DOHH2 (cell line): Measurements from ENCODE around the gene C1QA.

ENCODE experiments used
- H3F3A ChIP-seq: fragments of 200-600 bp; sonication (generic), shearing (Covaris generic); 2 replicates; pipeline ENCODE4 v1.6.0; 2016; ENCODE audit warnings: antibody characterized with exemption, mild to moderate bottlenecking; ENCODE audit not compliant: control insufficient read depth, insufficient read depth
- H3K27ac ChIP-seq: fragments of 200-600 bp; sonication (generic); 2 replicates; pipeline ENCODE4 v1.5.1; 2014; ENCODE audit warnings: low read depth, mild to moderate bottlenecking, low read length, moderate library complexity
- H3K27me3 ChIP-seq: fragments of 200-600 bp; sonication (generic); 2 replicates; pipeline ENCODE4 v1.6.1; 2014; ENCODE audit warnings: mild to moderate bottlenecking, low read length, mixed read lengths; ENCODE audit not compliant: control insufficient read depth
- H3K36me3 ChIP-seq: fragments of 200-600 bp; sonication (generic); 2 replicates; pipeline ENCODE4 v1.6.1; 2014; ENCODE audit warnings: mild to moderate bottlenecking, low read length, moderate library complexity, mixed read lengths; ENCODE audit not compliant: control insufficient read depth
- H3K4me1 ChIP-seq: fragments of 200-600 bp; sonication (generic); 2 replicates; pipeline ENCODE4 v1.6.1; 2014; ENCODE audit warnings: mild to moderate bottlenecking, low read length, mixed read lengths; ENCODE audit not compliant: control insufficient read depth
- H3K4me2 ChIP-seq: fragments of 200-600 bp; sonication (generic); 2 replicates; pipeline ENCODE4 v1.6.0; 2014; ENCODE audit warnings: mild to moderate bottlenecking, low read length, moderate library complexity
- H3K4me3 ChIP-seq: fragments of 200-600 bp; sonication (generic); 2 replicates; pipeline ENCODE4 v1.5.1; 2014; ENCODE audit warnings: mild to moderate bottlenecking, low read length, mixed read lengths
- H3K79me2 ChIP-seq: fragments of 200-600 bp; sonication (generic); 2 replicates; pipeline ENCODE4 v1.6.1; 2014; ENCODE audit warnings: mild to moderate bottlenecking, low read length, mixed read lengths; ENCODE audit not compliant: control insufficient read depth
- H3K9me2 ChIP-seq: fragments of 200-600 bp; sonication (generic); replicated peaks from 2 replicates; pipeline ENCODE4 v1.6.1; 2014; ENCODE audit warnings: mild to moderate bottlenecking, low read length, mixed read lengths; ENCODE audit not compliant: control insufficient read depth
- H3K9me3 ChIP-seq: fragments of 200-600 bp; sonication (generic); 2 replicates; pipeline ENCODE4 v1.6.1; 2014; ENCODE audit warnings: antibody characterized with exemption, low read length, mixed read lengths; ENCODE audit not compliant: control insufficient read depth, insufficient read depth
- H4K20me1 ChIP-seq: fragments of 200-600 bp; sonication (generic); 2 replicates; pipeline ENCODE4 v1.6.0; 2014; ENCODE audit warnings: low read depth, mild to moderate bottlenecking, antibody characterized with exemption, low read length, moderate library complexity; ENCODE audit not compliant: control insufficient read depth, insufficient read depth
- EZH2phosphoT487 ChIP-seq: fragments of 200-600 bp; sonication (generic); IDR thresholded peaks from 2 replicates; pipeline ENCODE4 v1.6.1; 2017; ENCODE audit warnings: borderline replicate concordance, mild to moderate bottlenecking, antibody characterized with exemption, low read length, moderate library complexity, mixed read lengths
- TF ChIP-seq, protein P1 (sequence below): fragments of 200-600 bp; sonication (generic); IDR thresholded peaks from one replicate; pipeline ENCODE4 v1.5.1; 2014; ENCODE audit warnings: antibody characterized with exemption, mild to moderate bottlenecking, low read depth, low read length; ENCODE audit not compliant: poor library complexity, severe bottlenecking

C1QA gene

DNA sequence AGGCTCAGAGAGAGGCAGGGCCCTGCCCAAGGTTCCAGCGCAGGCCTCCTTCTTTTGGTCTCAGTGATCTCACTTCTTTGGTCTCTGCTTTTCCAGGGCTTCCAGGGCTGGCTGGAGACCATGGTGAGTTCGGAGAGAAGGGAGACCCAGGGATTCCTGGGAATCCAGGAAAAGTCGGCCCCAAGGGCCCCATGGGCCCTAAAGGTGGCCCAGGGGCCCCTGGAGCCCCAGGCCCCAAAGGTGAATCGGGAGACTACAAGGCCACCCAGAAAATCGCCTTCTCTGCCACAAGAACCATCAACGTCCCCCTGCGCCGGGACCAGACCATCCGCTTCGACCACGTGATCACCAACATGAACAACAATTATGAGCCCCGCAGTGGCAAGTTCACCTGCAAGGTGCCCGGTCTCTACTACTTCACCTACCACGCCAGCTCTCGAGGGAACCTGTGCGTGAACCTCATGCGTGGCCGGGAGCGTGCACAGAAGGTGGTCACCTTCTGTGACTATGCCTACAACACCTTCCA is 24.4 kb downstream of the C1QA start:
- H3K36me3 ChIP-seq: no peaks in the 10 kb centered on the region
- no peaks in the 10 kb centered on the region for H3K4me1 ChIP-seq
- no peak overlapping the region for H3K4me3 ChIP-seq
- H3K27ac ChIP-seq: no peak overlapping the region
- H3F3A ChIP-seq: no peaks in the 10 kb centered on the region
- no peaks in the 10 kb centered on the region for H3K79me2 ChIP-seq
- no peak overlapping the region for H3K4me2 ChIP-seq
- no peaks in the 10 kb centered on the region for H3K9me3 ChIP-seq
- H3K27me3 ChIP-seq: no peaks in the 10 kb centered on the region
- no peak for TF ChIP-seq EZH2phosphoT487
- TF ChIP-seq, protein P1, sequence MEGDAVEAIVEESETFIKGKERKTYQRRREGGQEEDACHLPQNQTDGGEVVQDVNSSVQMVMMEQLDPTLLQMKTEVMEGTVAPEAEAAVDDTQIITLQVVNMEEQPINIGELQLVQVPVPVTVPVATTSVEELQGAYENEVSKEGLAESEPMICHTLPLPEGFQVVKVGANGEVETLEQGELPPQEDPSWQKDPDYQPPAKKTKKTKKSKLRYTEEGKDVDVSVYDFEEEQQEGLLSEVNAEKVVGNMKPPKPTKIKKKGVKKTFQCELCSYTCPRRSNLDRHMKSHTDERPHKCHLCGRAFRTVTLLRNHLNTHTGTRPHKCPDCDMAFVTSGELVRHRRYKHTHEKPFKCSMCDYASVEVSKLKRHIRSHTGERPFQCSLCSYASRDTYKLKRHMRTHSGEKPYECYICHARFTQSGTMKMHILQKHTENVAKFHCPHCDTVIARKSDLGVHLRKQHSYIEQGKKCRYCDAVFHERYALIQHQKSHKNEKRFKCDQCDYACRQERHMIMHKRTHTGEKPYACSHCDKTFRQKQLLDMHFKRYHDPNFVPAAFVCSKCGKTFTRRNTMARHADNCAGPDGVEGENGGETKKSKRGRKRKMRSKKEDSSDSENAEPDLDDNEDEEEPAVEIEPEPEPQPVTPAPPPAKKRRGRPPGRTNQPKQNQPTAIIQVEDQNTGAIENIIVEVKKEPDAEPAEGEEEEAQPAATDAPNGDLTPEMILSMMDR: no peak
- H3K9me2 ChIP-seq: no peaks in the 10 kb centered on the region
- no peaks in the 10 kb centered on the region for H4K20me1 ChIP-seq

DNA sequence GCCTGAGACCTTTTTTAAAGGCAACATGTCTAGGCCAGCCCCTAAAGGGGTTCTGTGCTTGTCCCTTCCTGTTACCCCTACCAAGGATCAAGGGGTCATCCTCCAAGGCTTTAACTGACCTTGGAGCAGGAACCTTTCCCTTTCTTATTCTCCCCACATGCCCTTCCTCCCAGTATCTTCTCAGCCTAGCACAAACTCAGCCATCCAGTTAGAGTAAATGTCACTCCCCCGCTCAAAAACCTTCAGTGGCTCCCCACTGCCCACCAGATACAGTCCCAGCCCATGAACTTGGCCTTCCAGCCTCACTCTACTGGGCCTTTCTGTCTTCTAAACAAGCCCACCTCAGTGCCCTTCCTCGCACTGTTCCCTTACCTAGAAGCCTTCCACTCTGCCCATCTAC is 25.5 kb downstream of the C1QA start:
- Histone ChIP-seq H3K9me2 (no peaks in the 10 kb centered on the region), H3K4me1 (no peaks in the 10 kb centered on the region), H3K79me2 (no peaks in the 10 kb centered on the region), H3K36me3 (no peaks in the 10 kb centered on the region), H3K4me2 (no peak overlapping the region), H4K20me1 (no peaks in the 10 kb centered on the region), H3K4me3 (no peak overlapping the region), H3K27ac (no peak overlapping the region), H3F3A (no peaks in the 10 kb centered on the region), H3K9me3 (no peaks in the 10 kb centered on the region), H3K27me3 (no peaks in the 10 kb centered on the region)
- no peak for TF ChIP-seq EZH2phosphoT487
- TF ChIP-seq, protein P1: no peak

DNA sequence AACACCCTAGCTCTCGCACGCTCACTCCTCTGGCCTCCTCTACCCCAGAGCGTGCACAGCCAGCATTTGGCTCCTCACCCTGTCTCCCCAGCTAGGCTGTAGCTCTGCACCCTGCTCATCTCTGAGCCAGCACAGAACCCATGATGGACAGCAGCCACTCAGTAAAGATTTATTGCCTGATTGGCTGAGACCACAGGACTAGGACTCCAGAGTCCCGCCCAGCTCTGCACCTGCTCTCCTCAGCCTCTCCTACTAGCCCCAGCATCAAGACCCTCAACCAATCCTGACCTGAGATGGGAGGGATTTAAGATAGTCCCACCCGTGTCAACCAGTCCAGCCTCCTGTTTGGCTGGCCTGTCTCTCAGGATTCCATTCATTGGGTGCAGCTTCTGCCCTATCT is 25.9 kb downstream of the C1QA start:
- Histone ChIP-seq H3K4me1 (no peaks in the 10 kb centered on the region), H3F3A (no peaks in the 10 kb centered on the region), H3K4me3 (no peak overlapping the region), H3K4me2 (no peak overlapping the region), H3K36me3 (no peaks in the 10 kb centered on the region), H3K27me3 (no peaks in the 10 kb centered on the region), H3K79me2 (no peaks in the 10 kb centered on the region), H3K9me2 (no peaks in the 10 kb centered on the region), H4K20me1 (no peaks in the 10 kb centered on the region), H3K27ac (no peak overlapping the region), H3K9me3 (no peaks in the 10 kb centered on the region)
- TF ChIP-seq, protein P1: no peak
- TF ChIP-seq EZH2phosphoT487: no peak

DNA sequence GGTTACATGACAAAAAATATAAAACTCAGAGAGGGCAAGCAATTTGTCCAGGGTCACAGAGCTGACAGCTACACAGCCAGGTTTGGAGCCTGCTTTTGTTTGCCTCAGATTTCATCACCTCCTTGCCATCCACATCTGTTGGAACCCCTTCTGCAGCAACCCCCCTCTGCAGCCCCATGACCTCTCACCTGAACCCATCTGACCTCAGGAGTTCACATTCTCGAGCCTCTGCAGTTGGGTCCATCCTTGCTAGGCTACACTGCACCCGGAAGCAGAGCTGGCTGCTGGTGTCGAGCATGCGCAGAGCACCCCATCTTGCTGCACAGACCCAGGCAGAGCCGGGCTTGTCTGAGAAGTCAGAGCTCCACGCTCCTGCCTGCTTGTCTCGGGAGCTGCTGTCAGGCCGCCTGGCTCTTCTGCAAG is 26.6 kb downstream of the C1QA start:
- H3F3A ChIP-seq: no peaks in the 10 kb centered on the region
- no peaks in the 10 kb centered on the region for H4K20me1 ChIP-seq
- H3K27me3 ChIP-seq: no peaks in the 10 kb centered on the region
- no peaks in the 10 kb centered on the region for H3K4me1 ChIP-seq
- no peaks in the 10 kb centered on the region for H3K79me2 ChIP-seq
- no peaks in the 10 kb centered on the region for H3K9me2 ChIP-seq
- H3K4me2 ChIP-seq: no peak overlapping the region
- H3K4me3 ChIP-seq: no peak overlapping the region
- no peak overlapping the region for H3K27ac ChIP-seq
- TF ChIP-seq, protein P1: no peak
- TF ChIP-seq EZH2phosphoT487: no peak
- no peaks in the 10 kb centered on the region for H3K9me3 ChIP-seq
- no peaks in the 10 kb centered on the region for H3K36me3 ChIP-seq
